ENCODE results near the gene MICAL2.

Gene MICAL2

GRCh38 chr11:12212821-12213185 lies 102.4 kb downstream of the MICAL2 start:
- no peak for DNase-seq

GRCh38 chr11:12213883-12214282 lies 103.5 kb downstream of the MICAL2 start:
- DNase-seq, result no peak

DNA sequence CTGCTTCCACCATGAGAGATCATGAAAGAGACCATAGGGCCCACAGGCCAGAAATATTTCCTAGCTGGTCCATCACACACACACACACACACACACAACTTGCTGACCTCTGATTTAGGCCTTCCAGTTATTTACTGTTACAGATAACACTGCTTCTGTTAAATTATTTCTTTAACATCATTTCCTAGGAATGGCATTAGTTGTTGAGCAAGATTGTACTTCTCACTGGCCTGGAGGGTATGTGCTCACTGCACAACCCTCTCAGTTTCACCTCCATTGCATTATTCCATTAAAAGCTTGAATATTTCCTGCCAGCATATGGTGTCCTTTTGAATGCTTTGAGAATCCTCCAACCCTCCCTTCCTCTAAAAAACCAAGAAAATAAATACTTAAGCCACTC lies 104.4 kb downstream of the MICAL2 start:
- DNase-seq, result no peak

DNA sequence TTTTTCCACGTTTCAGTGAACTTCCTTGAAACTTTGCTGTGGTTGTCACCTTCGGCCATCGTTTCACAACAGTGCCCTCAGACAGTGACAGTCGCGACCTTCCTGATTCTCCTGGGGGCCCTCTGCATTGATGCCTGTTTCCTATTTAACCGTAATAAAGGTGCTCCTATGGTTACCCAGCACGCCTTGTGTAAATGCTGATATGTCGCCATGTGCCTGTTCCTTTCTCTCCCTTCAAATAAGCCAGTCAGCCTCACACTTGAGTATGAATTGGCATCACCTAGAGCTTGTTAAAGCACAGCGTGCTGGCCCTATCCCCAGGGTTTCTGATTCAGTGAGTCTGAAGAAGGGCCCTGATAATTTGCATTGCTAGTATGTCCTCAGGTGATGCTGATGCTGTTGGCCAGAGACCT lies 104.8 kb downstream of the MICAL2 start:
- DNase-seq, result peak; percentile 34

- no peak for DNase-seq
These were observed 105.7 kb downstream of the MICAL2 start for GRCh38 chr11:12216041-12216451.

DNA sequence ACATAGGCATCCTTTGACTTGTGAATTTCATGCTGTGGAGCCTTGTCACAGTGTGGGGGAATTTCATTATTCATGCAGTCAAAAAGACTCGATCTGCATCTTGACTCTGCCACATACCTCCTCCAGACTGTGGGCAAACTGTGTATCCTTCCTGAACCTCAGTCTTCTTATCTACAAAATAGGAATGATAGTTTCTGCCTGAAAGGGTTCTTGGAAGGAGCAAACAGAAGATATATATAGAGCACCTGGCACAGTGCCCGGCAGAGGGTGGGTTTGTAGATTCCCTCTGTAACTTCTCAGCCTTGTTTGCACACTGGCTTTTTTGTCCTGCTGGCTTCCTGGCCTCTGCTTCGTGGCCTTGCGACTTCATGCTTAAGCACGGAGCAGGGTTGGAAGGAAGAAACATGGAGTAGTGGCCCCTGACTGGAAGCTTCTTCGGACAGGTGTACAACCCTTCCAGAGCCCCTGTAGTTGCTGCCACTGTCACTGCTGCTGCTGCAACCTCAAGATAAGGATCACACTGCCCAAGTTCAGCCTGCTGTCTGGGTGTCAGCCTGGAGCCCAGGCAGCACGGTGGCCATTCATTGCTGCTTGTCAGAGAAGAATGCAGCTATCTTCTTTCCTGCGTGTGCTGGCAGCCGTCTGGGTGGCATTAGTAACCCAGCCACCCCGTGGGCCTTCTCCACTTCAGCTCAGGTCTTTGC lies 106.4 kb downstream of the MICAL2 start:
- DNase-seq, result no peak

- DNase-seq, result no peak
These were observed 107.5 kb downstream of the MICAL2 start for GRCh38 chr11:12217879-12218278.

DNA sequence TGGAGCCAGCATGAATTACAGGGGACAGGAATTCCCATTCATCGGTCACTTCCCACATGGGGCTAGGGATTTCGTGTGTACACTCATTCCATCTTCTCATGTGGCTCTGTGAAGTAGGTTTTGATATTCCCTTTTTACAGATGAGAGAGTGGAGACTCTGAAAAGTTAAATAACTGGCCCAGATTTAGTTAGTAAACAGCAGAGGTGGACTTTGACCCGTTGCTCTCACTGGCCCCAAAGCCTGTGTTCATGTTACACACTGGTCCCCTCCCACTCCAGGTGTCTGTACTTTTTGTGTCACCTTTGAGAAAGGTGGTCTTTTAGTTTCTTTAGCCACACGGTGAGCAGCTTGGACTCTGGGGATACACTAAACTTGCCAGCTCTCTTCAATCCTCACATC lies 108.5 kb downstream of the MICAL2 start:
- no peak for DNase-seq

GRCh38 chr11:12219757-12220156 lies 109.4 kb downstream of the MICAL2 start:
- DNase-seq, result no peak

GRCh38 chr11:12220305-12220704 lies 109.9 kb downstream of the MICAL2 start:
- no peak for DNase-seq

GRCh38 chr11:12221051-12221535 lies 110.7 kb downstream of the MICAL2 start:
- no peak for DNase-seq

DNA sequence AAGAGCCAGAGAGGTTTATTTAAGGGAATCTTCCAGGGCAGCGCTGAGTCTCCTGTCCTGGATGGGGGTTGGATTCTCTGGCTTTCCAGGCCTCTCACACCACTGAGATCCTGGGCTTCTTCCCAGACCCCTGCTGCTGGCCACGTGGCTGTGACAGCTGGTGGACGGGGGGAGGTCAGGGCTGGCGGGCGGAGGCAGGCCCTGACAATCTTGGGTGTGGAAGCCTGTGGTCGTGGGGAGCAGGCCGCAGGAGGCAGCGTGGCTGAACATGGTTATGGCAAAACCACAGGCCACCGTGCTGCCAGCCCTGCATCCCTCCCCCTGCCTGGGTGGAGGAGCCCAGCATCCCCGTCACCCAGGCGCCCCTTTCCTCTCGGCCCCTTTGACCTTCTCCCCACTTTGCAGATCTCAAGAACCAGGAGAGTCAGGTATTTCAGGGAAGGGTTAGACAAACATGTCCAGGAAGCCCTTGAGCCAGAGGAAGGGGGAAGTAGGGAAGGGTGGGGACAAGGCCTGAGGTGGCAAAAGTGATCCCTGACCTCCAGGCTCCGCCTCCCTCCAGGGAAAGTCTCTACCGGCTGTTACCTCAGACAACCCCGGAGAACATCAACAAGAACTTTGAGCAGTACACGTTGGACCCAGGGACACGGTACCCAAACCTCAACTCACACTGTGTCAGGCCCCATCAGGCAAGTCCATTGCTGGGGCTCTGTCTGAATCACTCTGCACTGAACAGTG lies 111.8 kb downstream of the MICAL2 start:
- DNase-seq, result no peak

DNA sequence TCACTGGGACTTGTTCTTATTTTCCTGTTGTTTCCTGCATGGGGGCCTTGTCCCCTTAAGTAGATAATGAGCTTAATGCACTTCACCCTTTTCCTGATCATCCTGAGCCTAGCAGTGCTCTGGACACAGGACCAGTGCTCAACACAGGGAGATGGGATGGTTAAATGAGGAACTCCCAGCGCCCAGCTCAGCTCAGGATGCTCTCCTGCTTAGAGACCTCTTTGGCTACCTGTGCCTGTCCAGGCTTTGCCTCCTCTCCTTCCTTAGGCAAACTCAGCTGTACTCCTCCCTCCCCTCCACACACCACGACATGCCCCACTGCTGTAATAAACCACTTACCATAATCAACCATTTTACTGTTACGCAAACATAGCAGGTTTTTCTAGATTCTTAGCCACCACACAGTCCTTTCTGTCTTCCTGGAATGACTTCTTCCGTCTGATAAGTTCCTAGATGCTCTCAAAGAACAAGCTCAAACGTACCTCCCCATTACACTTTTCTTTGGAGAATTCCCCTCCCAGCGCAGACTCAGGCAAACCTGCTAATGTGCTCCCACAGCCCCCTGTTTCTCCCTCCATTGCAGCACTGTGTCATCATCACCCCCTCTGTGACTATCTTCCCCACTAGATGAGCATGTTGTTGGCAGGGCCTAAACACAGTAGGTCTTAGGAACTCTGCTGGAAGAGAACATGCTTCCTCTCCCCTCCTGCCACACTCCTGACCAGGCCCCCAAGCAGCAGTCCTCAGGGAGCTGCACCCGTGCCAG lies 113.6 kb downstream of the MICAL2 start:
- no peak for DNase-seq

- DNase-seq, result peak; percentile 85
These were observed 114.1 kb downstream of the MICAL2 start for GRCh38 chr11:12224537-12224893.

DNA sequence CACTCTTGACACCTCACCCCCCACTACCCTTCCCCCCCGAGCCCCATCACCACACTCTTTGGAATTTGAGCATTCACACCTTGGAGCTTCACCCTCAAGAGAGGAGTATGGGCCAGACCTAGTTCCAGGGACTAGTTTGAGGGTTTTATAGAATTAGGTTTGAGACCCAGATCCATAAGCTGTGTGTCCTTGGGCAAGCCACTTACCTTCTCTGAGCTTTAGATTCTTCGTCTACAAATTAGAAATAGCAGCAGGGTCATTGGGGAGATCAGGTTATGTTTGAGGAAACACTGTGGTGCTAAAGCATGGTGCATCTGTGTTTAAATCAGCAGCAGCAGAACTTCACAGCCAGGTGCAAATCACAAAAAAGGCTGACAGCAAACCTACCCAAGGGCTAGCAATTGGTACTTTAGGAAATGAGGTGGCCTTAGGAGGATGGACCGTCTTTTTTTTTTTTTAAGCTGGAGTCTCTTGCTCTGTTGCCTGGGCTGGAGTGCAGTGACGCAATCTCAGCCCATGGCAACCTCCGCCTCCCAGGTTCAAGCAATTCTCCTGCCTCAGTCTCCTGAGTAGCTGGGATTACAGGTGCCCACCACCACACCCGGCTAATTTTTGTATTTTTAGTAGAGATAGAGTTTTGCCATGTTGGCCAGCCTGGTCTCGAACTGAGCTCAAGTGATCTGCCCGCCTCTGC lies 114.8 kb downstream of the MICAL2 start:
- no peak for DNase-seq

DNA sequence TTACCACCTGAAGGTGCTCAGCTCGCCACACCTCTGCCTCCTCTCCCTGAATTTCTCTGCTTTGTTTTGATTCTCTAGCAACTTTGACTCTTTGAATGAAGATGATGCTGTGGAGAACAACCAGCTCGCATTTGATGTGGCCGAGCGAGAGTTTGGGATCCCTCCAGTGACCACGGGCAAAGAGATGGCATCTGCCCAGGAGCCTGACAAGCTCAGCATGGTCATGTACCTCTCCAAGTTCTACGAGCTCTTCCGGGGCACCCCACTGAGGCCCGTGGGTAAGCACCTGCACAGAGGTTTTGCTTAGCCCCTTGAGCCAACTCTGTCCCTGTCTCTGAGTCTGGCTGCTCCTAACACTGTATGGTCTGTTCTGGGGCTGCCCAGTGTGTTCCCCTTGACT lies 115.7 kb downstream of the MICAL2 start:
- no peak for DNase-seq

GRCh38 chr11:12229450-12230229 lies 119.2 kb downstream of the MICAL2 start:
- DNase-seq, result no peak

- no peak for DNase-seq
These were observed 121.8 kb downstream of the MICAL2 start for GRCh38 chr11:12232160-12232559.

DNA sequence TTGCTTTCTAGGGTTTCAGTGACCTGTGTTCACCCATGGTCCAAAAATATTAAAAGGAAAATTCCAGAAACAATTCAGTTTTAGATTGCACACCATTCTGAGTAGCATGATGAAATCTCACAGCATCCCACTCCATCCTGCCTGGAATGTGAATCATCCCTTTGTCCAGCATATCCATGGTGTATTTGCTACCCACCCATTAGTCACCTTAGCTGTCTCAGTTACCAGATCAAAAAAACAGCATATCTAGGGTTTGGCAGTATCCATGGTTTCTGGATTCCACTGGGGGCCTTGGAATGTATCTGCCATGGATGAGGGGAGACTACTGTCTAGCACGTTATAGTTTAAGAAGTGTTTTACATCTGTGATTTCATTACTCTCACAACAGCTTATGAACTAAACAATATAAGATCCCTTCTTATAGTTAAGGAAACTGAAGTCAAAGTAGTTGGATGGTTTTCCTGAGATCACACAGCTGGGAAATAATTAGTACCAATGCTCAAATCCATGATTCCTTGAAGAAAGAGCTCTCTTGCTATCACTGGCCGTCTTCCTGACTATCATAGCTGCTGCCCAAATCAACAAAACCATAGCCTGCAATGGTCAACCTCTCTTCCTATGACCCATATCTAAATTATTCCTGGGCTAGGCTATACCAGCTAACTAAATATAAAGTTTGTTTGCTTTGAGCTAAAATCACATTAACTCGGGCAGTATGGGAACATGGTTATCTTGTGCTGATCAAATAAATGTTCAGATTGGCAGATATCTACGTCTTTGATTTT lies 122.6 kb downstream of the MICAL2 start:
- DNase-seq, result peak; percentile 29

DNA sequence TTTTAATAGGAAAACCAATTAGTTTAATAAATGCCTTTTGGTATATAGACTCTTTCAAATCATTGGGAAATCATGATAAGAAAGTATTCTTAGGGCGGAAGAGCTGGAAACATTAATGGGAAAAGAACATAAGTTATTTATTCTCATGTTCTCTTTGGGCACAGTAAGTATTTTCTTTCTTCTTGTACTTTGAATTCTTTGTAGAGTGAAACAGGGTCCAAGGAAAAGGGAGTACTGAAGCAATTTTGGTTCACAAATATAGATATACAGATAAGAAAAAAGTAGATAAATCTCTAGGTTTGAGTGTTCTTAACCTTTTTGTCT lies 123.2 kb downstream of the MICAL2 start:
- DNase-seq, result no peak

GRCh38 chr11:12234221-12234620 lies 123.8 kb downstream of the MICAL2 start:
- DNase-seq, result no peak

DNA sequence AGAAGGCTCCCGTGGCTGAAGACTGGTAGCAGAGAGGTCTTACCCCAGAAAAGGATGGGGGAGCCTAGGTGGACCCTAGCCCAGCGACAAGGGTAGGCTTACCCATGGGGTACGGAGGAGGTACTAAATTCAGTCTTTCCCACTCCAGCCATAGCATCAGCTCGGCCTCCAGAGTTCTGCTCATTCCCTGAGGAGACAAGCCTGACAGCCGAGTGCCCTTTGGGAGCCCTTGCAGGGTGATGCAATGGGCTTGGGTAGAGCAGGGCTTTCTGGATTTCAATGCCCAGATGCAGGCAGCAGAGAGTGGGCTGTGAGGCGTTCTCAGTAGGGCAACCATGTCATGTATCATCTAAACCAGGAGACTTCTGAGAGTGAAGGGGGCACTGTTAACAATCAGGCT lies 124.7 kb downstream of the MICAL2 start:
- DNase-seq, result no peak

Measured in suppressor macrophage treated with lipopolysaccharide for 4 hours (primary cell).